ENCODE measurements around the gene SERPINA4. TPM values are rescaled to one million over a fixed set of nuclear protein-coding genes. Genes with fewer than 3 reads are reported as not detected.
A peak's percentile ranks its signal among the peaks of the same experiment; 100 is the strongest.

SERPINA4 gene
- total and polyA plus RNA-seq, 2 of the 13 experiments (the other 11 are each of a cell fraction or from before 2014, with no cell fraction given) = 39.1 to 57.8 TPM

- no peak for TF ChIP-seq PHF5A (CRISPR knock-in tag; IDR thresholded peaks at IDR 0.05; ENCODE audit: low read depth, unreplicated experiment)
- no peak for TF ChIP-seq ZNF10 (CRISPR knock-in tag; IDR thresholded peaks at IDR 0.05; ENCODE audit: borderline replicate concordance, low read depth)
- TF ChIP-seq PLRG1 (conservative IDR thresholded peaks at IDR 0.05) = no peak
- peak; percentile 73 for TF ChIP-seq KDM6A (CRISPR knock-in tag; IDR thresholded peaks at IDR 0.05; ENCODE audit: low read depth)
- peak; percentile 63 for TF ChIP-seq GATAD1 (CRISPR knock-in tag; IDR thresholded peaks at IDR 0.05)
- TF ChIP-seq ZNF138 (CRISPR knock-in tag; IDR thresholded peaks at IDR 0.05; ENCODE audit: low read depth) = no peak; the same call in 1 of the 2 replicates
- peak; percentile 84 for TF ChIP-seq SOX13 (IDR thresholded peaks at IDR 0.05)
- TF ChIP-seq SOX13 (CRISPR knock-in tag; conservative IDR thresholded peaks at IDR 0.05 in 1 of 2, IDR thresholded peaks at IDR 0.05 in 1 of 2) = peak in 1 of 2 experiments; percentile 97; a peak in 2 of 4 replicates
- TF ChIP-seq SMC3 (IDR thresholded peaks at IDR 0.05; ENCODE audit: low read length) = peak; percentile 76
- TF ChIP-seq ZNF619 (CRISPR knock-in tag; IDR thresholded peaks at IDR 0.05) = no peak
- TF ChIP-seq CREB3 (CRISPR knock-in tag; IDR thresholded peaks at IDR 0.05) = peak; percentile 72; the same call in 1 of the 2 replicates
- no peak for TF ChIP-seq SAFB2 (CRISPR knock-in tag; IDR thresholded peaks at IDR 0.05; ENCODE audit: borderline replicate concordance, low read depth)
- no peak; the same call in 1 of the 2 replicates for TF ChIP-seq RELA (CRISPR knock-in tag; IDR thresholded peaks at IDR 0.05)
- TF ChIP-seq SMAD3 (CRISPR knock-in tag; IDR thresholded peaks at IDR 0.05) = peak; percentile 98
- no peak for TF ChIP-seq IRF1 (CRISPR knock-in tag; IDR thresholded peaks at IDR 0.05; ENCODE audit: low read depth)
- no peak; the same call in none of the 2 replicates for TF ChIP-seq SAP130 (CRISPR knock-in tag; IDR thresholded peaks at IDR 0.05; ENCODE audit: low read depth)
- TF ChIP-seq ZNF777 (CRISPR knock-in tag; IDR thresholded peaks at IDR 0.05) = no peak
- TF ChIP-seq FIP1L1 (IDR thresholded peaks at IDR 0.05; ENCODE audit: borderline replicate concordance, insufficient read depth, low read depth, low read length) = no peak
- TF ChIP-seq CAMTA2 (CRISPR knock-in tag; IDR thresholded peaks at IDR 0.05; ENCODE audit: borderline replicate concordance) = peak; percentile 39; the same call in 1 of the 2 replicates
- TF ChIP-seq ZNF234 (CRISPR knock-in tag; conservative IDR thresholded peaks at IDR 0.05) = no peak
- TF ChIP-seq BCL3 (CRISPR knock-in tag; IDR thresholded peaks at IDR 0.05) = peak; percentile 86; the same call in 1 of the 2 replicates
Measured at GRCh38 chr14:94598816-94599655, 37.8 kb downstream of the SERPINA4 start (continued).

All from HepG2 (cell line).